Keratinocyte (primary cell): ENCODE results near the gene TMEM132E.

Source experiments
- EZH2 ChIP-seq: IDR thresholded peaks from one replicate; pipeline ENCODE4 v1.6.1; 2012; ENCODE audit warnings: inconsistent platforms, mild to moderate bottlenecking, low read length, moderate library complexity
- TF ChIP-seq, protein P1 (sequence below), 3 experiments: IDR thresholded peaks in 1 of 3; conservative IDR thresholded peaks in 1 of 3; optimal IDR thresholded peaks in 1 of 3; 2 replicates in 2 of 3; 3 replicates in 1 of 3; pipeline versions ENCODE3 to v1.5.1; 2011; ENCODE audit warnings: low read length in 3 of 3, mild to moderate bottlenecking in 3 of 3, moderate library complexity in 2 of 3, control low read depth in 1 of 3, inconsistent platforms in 1 of 3; ENCODE audit not compliant: insufficient read depth in 2 of 3; ENCODE audit errors: extremely low read depth in 1 of 3

DNA sequence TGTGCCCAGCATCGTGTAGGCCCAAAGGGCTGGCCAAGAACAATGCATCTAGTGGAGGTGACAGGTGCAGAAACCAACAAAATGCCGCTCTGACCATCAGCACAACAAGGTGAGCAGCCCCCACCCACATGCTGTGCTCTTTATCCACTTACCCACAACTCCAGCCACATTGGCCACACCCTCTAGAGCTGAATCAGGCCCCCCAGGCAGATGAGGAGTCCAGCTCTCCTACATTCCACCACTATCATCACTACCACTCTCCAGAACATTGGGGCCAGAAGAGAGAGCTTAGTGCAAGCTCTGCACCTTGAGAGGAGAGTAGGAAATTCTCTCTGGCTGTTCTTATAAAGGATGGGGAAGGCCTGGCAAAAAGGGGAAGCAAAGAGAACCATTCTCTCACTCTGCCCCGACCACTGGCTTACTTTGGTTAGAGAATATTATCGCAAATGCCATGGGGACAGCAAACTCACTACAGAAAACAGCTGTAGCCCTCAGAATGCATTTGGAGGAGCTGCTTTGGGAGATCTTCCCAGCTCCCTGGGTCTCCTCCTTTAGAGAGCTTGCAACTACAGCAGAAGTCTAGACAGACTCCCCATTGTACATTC is 75.0 kb downstream of the TMEM132E start:
- TF ChIP-seq, protein P1, sequence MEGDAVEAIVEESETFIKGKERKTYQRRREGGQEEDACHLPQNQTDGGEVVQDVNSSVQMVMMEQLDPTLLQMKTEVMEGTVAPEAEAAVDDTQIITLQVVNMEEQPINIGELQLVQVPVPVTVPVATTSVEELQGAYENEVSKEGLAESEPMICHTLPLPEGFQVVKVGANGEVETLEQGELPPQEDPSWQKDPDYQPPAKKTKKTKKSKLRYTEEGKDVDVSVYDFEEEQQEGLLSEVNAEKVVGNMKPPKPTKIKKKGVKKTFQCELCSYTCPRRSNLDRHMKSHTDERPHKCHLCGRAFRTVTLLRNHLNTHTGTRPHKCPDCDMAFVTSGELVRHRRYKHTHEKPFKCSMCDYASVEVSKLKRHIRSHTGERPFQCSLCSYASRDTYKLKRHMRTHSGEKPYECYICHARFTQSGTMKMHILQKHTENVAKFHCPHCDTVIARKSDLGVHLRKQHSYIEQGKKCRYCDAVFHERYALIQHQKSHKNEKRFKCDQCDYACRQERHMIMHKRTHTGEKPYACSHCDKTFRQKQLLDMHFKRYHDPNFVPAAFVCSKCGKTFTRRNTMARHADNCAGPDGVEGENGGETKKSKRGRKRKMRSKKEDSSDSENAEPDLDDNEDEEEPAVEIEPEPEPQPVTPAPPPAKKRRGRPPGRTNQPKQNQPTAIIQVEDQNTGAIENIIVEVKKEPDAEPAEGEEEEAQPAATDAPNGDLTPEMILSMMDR (optimal IDR thresholded peaks at IDR 0.05 in 1 of 3, IDR thresholded peaks at IDR 0.05 in 1 of 3, conservative IDR thresholded peaks at IDR 0.05 in 1 of 3; ENCODE audit: extremely low read depth in 1 of 3, insufficient read depth in 2 of 3, low read length in 3 of 3), result no peak
- no peak for TF ChIP-seq EZH2
